SH-SY5Y (cell line): ENCODE results near the gene NQO1.

Experiments
- GATA2 ChIP-seq: IDR thresholded peaks from 2 replicates; pipeline ENCODE4 v1.6.1; 2011; ENCODE audit warnings: mild to moderate bottlenecking, low read depth, low read length
- GATA3 ChIP-seq: IDR thresholded peaks from 2 replicates; pipeline ENCODE4 v1.6.1; 2011; ENCODE audit warnings: low read depth, mild to moderate bottlenecking, low read length, moderate library complexity

DNA sequence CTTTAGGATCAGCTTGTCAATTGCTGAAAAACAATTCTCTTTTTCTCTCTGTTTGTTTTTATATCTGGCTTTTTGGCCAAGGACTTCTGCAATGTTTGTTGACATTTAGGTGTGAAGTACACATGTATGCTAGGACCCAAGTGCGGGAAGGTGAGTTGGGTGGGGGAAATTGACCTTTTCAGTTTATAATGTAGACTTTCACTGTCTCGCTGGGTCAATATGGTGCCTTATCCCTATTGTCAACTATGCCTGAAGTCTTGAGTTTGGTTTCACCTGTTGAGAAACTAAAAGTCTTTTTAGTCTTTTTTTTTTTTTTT lies 45.2 kb upstream of the NQO1 start:
- TF ChIP-seq GATA3 (no peak), GATA2 (no peak)
